H1 (cell line): ENCODE data around the gene EDEM1.

ENCODE experiments used
- BRCA1 ChIP-seq: IDR thresholded peaks from 2 replicates; pipeline ENCODE4 v1.6.1; 2012; ENCODE audit warnings: low read depth, low read length, improper control_type of control experiment
- CTCF ChIP-seq, 3 experiments: IDR thresholded peaks; 1 replicate in 2 of 3; 2 replicates in 1 of 3; pipeline versions ENCODE4 v1.5.1 to v1.6.1; 2011; ENCODE audit warnings: low read length in 3 of 3, mild to moderate bottlenecking in 3 of 3, inconsistent platforms in 2 of 3, low read depth in 1 of 3, moderate library complexity in 1 of 3; ENCODE audit not compliant: insufficient read depth in 1 of 3; ENCODE audit errors: control extremely low read depth in 1 of 3
- GABPA ChIP-seq: IDR thresholded peaks from 2 replicates; pipeline ENCODE4 v1.6.1; 2011; ENCODE audit warnings: mild to moderate bottlenecking, low read length, moderate library complexity, borderline replicate concordance; ENCODE audit not compliant: insufficient read depth
- GTF2F1 ChIP-seq: IDR thresholded peaks from 2 replicates; pipeline ENCODE4 v1.6.1; 2012; ENCODE audit warnings: low read depth, low read length, improper control_type of control experiment, borderline replicate concordance
- HDAC2 ChIP-seq, 2 experiments: fragments of 300-600 bp in 1 of 2; sonication (generic) in 1 of 2; IDR thresholded peaks; 2 replicates each; pipeline ENCODE4 v1.6.1; 2011 to 2012; ENCODE audit warnings: low read depth in 2 of 2, low read length in 2 of 2, mild to moderate bottlenecking in 2 of 2, moderate library complexity in 2 of 2, borderline replicate concordance in 1 of 2, inconsistent platforms in 1 of 2
- HDAC6 ChIP-seq: IDR thresholded peaks from one replicate; pipeline ENCODE4 v1.7.1; 2012; ENCODE audit warnings: low read depth, mild to moderate bottlenecking, inconsistent platforms, low read length, moderate library complexity
- KDM5A ChIP-seq: fragments of 200-600 bp; IDR thresholded peaks from 2 replicates; pipeline ENCODE4 v1.7.1; 2012; ENCODE audit warnings: mild to moderate bottlenecking, low read length, inconsistent platforms, mixed read lengths
- MAX ChIP-seq: IDR thresholded peaks from 2 replicates; pipeline ENCODE4 v1.6.1; 2012; ENCODE audit warnings: inconsistent platforms
- POLR2A ChIP-seq, 2 experiments: IDR thresholded peaks; 1 replicate in 1 of 2; 2 replicates in 1 of 2; pipeline ENCODE4 v1.6.1; 2011; ENCODE audit warnings: low read depth in 2 of 2, low read length in 2 of 2, mild to moderate bottlenecking in 2 of 2; ENCODE audit errors: control extremely low read depth in 1 of 2
- POLR2AphosphoS5 ChIP-seq: IDR thresholded peaks from 2 replicates; pipeline ENCODE4 v1.6.1; 2011; ENCODE audit warnings: low read depth, low read length
- TBP ChIP-seq: IDR thresholded peaks from 2 replicates; pipeline ENCODE4 v1.6.1; 2011; ENCODE audit warnings: low read depth, low read length, improper control_type of control experiment
- YY1 ChIP-seq: IDR thresholded peaks from 2 replicates; pipeline ENCODE4 v1.6.1; 2011; ENCODE audit warnings: low read depth, mild to moderate bottlenecking, low read length
- ZNF274 ChIP-seq: IDR thresholded peaks from 2 replicates; pipeline ENCODE4 v1.7.0; 2012; ENCODE audit warnings: low read length, borderline replicate concordance; ENCODE audit errors: extremely low read depth

- TF ChIP-seq CTCF (IDR thresholded peaks at IDR 0.05; ENCODE audit: control extremely low read depth in 1 of 3, insufficient read depth in 1 of 3, low read depth in 1 of 3, low read length in 3 of 3): no peak
- no peak for TF ChIP-seq HDAC6
- no peak for TF ChIP-seq TBP
- TF ChIP-seq KDM5A: no peak
- no peak for TF ChIP-seq BRCA1
- no peak for TF ChIP-seq POLR2AphosphoS5
- no peak for TF ChIP-seq POLR2A (IDR thresholded peaks at IDR 0.05; ENCODE audit: control extremely low read depth in 1 of 2, low read depth in 2 of 2, low read length in 2 of 2)
- no peak for TF ChIP-seq YY1
- no peak for TF ChIP-seq GABPA
- TF ChIP-seq MAX: no peak
- TF ChIP-seq GTF2F1: no peak
- no peak for TF ChIP-seq HDAC2 (IDR thresholded peaks at IDR 0.05; ENCODE audit: borderline replicate concordance in 1 of 2, low read depth in 2 of 2, low read length in 2 of 2)
- TF ChIP-seq ZNF274: no peak
These were observed 3.0 kb upstream of the EDEM1 start for GRCh38 chr3:5184499-5184898.
